ENCODE results near the gene CD84.

CD84 gene

DNA sequence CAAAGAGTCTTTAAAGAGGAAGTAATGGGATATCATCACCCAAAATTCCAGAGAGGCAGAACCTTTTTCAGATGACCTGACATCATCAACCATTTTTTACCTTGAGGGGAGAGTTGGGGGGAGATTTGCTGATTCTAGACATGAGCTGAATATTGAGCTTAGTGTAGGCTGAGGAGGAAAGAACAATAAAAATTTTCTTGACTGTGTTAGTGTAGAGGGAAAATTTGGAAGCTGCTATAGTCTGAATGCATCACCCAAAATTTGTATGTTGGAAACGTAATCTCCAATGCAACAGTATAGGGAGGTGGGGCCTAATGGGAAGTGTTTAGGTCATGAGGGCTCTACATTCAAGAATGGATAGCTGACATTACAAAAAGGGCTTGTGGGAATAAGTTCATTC, 17.8 kb upstream of the CD84 start:
- TF ChIP-seq TAF1 (IDR thresholded peaks at IDR 0.05; ENCODE audit: borderline replicate concordance, insufficient read depth, low read length) = no peak
- TF ChIP-seq SIN3A (IDR thresholded peaks at IDR 0.05; ENCODE audit: borderline replicate concordance, insufficient read depth, low read length) = no peak
- no peak for TF ChIP-seq FOXP2 (optimal IDR thresholded peaks at IDR 0.05; ENCODE audit: borderline replicate concordance, extremely low read depth, extremely low read length, insufficient read depth)
- TF ChIP-seq REST (IDR thresholded peaks at IDR 0.05; ENCODE audit: insufficient read depth in 1 of 2, low read depth in 2 of 2, low read length in 2 of 2) = no peak
- TF ChIP-seq POLR2AphosphoS5 (IDR thresholded peaks at IDR 0.05; ENCODE audit: low read depth, low read length) = no peak

DNA sequence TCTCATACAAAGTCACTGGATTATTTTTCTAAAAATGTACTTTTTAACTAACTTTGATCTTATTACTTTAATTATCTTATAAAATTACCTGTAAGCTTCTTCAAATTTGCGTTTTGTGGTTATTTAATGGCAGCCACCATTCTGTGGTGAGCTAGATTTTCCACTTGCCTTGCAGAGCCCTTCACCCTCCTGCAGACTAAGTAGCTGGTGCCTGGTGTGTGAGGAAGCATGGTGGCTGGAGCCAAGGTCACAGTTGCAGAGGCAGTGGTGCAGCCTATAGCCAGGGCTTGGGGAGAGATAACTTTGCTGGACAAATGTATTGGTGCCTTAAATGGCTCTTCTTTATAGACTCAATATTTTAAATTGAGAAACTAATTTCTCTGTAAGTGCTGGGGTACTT, 11.2 kb upstream of the CD84 start:
- no peak for TF ChIP-seq POLR2AphosphoS5 (IDR thresholded peaks at IDR 0.05; ENCODE audit: low read depth, low read length)
- TF ChIP-seq TAF1 (IDR thresholded peaks at IDR 0.05; ENCODE audit: borderline replicate concordance, insufficient read depth, low read length) = no peak
- no peak for TF ChIP-seq REST (IDR thresholded peaks at IDR 0.05; ENCODE audit: insufficient read depth in 1 of 2, low read depth in 2 of 2, low read length in 2 of 2)
- TF ChIP-seq FOXP2 (optimal IDR thresholded peaks at IDR 0.05; ENCODE audit: borderline replicate concordance, extremely low read depth, extremely low read length, insufficient read depth) = no peak
- no peak for TF ChIP-seq SIN3A (IDR thresholded peaks at IDR 0.05; ENCODE audit: borderline replicate concordance, insufficient read depth, low read length)

- TF ChIP-seq FOXP2 (optimal IDR thresholded peaks at IDR 0.05; ENCODE audit: borderline replicate concordance, extremely low read depth, extremely low read length, insufficient read depth) (no peak), POLR2AphosphoS5 (IDR thresholded peaks at IDR 0.05; ENCODE audit: low read depth, low read length) (no peak), REST (IDR thresholded peaks at IDR 0.05; ENCODE audit: insufficient read depth in 1 of 2, low read depth in 2 of 2, low read length in 2 of 2) (no peak), SIN3A (IDR thresholded peaks at IDR 0.05; ENCODE audit: borderline replicate concordance, insufficient read depth, low read length) (no peak), TAF1 (IDR thresholded peaks at IDR 0.05; ENCODE audit: borderline replicate concordance, insufficient read depth, low read length) (no peak)
Observed at GRCh38 chr1:160588468-160588867, 9.2 kb upstream of the CD84 start.

GRCh38 chr1:160584784-160585183, 5.5 kb upstream of the CD84 start:
- no peak for TF ChIP-seq REST (IDR thresholded peaks at IDR 0.05; ENCODE audit: insufficient read depth in 1 of 2, low read depth in 2 of 2, low read length in 2 of 2)
- no peak for TF ChIP-seq POLR2AphosphoS5 (IDR thresholded peaks at IDR 0.05; ENCODE audit: low read depth, low read length)
- TF ChIP-seq FOXP2 (optimal IDR thresholded peaks at IDR 0.05; ENCODE audit: borderline replicate concordance, extremely low read depth, extremely low read length, insufficient read depth) = no peak
- TF ChIP-seq TAF1 (IDR thresholded peaks at IDR 0.05; ENCODE audit: borderline replicate concordance, insufficient read depth, low read length) = no peak
- TF ChIP-seq SIN3A (IDR thresholded peaks at IDR 0.05; ENCODE audit: borderline replicate concordance, insufficient read depth, low read length) = no peak

DNA sequence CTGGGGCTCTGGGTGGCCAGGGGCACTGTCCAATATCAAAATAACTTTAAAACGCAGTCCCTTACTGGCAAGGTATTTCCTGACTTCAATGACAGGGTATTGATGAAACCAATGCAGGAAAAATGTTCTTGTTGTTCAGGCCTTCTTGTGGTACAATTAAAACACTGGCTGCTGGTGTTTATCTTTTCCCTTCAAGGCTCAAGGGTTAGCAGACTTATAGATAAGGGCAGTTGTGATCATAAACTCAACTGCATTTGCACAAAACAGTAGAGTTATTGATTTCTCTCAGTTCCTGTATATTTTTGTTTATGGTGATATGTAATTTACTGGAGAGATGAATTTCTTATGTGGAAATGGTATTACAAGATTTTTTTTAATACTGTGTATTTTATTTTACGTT, 2.7 kb upstream of the CD84 start:
- no peak for TF ChIP-seq FOXP2 (optimal IDR thresholded peaks at IDR 0.05; ENCODE audit: borderline replicate concordance, extremely low read depth, extremely low read length, insufficient read depth)
- TF ChIP-seq SIN3A (IDR thresholded peaks at IDR 0.05; ENCODE audit: borderline replicate concordance, insufficient read depth, low read length) = no peak
- no peak for TF ChIP-seq TAF1 (IDR thresholded peaks at IDR 0.05; ENCODE audit: borderline replicate concordance, insufficient read depth, low read length)
- no peak for TF ChIP-seq REST (IDR thresholded peaks at IDR 0.05; ENCODE audit: insufficient read depth in 1 of 2, low read depth in 2 of 2, low read length in 2 of 2)
- no peak for TF ChIP-seq POLR2AphosphoS5 (IDR thresholded peaks at IDR 0.05; ENCODE audit: low read depth, low read length)
